Type B pancreatic cell (in vitro differentiated cells): ENCODE results near the gene LRRFIP1. TPM values are rescaled to one million over a fixed set of nuclear protein-coding genes. Genes with fewer than 3 reads are reported as not detected.
A peak's percentile ranks its signal among the peaks of the same experiment; 100 is the strongest.

Experiments
- DNase-seq: peaks from one replicate; pipeline ENCODE4 v3.0.0; 2021; ENCODE audit warnings: mixed read lengths; ENCODE audit not compliant: unreplicated experiment; ENCODE audit errors: extremely low spot score
- H3K27ac Mint-ChIP-seq: 2 replicates; pipeline ENCODE4 v1.8.0; 2021; ENCODE audit warnings: mild to moderate bottlenecking, mixed read lengths
- H3K27me3 Mint-ChIP-seq: 2 replicates; pipeline ENCODE4 v1.8.0; 2021; ENCODE audit warnings: mixed read lengths
- H3K36me3 Mint-ChIP-seq: 2 replicates; pipeline ENCODE4 v1.8.0; 2021; ENCODE audit warnings: mixed read lengths
- H3K4me1 Mint-ChIP-seq: one replicate; pipeline ENCODE4 v1.8.0; 2021; ENCODE audit warnings: mixed read lengths; ENCODE audit not compliant: unreplicated experiment
- H3K4me3 Mint-ChIP-seq: 2 replicates; pipeline ENCODE4 v1.8.0; 2021; ENCODE audit warnings: mild to moderate bottlenecking, mixed read lengths
- H3K9me3 Mint-ChIP-seq: 2 replicates; pipeline ENCODE4 v1.8.0; 2021; ENCODE audit warnings: mixed read lengths
- CTCF ChIP-seq: fragments of 200-600 bp; sonication (generic); conservative IDR thresholded peaks from 2 replicates; pipeline ENCODE4 v1.5.0; 2021; ENCODE audit warnings: antibody characterized with exemption, mild to moderate bottlenecking
- total RNA-seq: library from RNA; stranded (reverse); gene quantifications from 2 replicates; pipeline ENCODE4 v1.2.1, GENCODE V29; 2021; ENCODE audit warnings: low replicate concordance

The LRRFIP1 gene
- total RNA-seq, 1 donor from 2014 or later, result 53.8 TPM

- no peak for DNase-seq
Measured at GRCh38 chr2:237731663-237732062, 104.3 kb downstream of the LRRFIP1 start.

DNA sequence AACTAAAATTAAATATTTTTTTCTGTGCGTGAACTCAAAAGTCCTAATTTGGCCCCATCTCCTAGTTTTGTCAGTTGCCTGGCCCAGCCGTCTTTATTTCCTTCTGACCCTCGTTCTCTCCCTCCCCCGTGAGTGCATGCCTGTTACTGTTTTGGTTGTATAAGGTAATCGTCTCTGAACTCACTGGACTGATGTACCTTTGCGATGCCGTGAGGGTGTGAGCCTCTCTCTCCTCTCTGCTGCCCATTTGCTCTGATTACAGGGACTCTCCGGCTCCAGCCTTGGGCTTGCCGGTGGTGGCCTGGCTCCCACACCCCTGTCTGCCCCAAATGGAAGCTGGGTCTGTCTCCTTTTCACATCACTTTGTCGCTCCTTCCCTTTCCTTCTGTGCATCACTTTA is 104.7 kb downstream of the LRRFIP1 start:
- peaks cover 43% of the 10 kb centered on the region for H3K4me1 Mint-ChIP-seq
- no peak for DNase-seq
- TF ChIP-seq CTCF, result no peak
- peaks cover 7% of the 10 kb centered on the region for H3K36me3 Mint-ChIP-seq
- no peaks in the 10 kb centered on the region for H3K9me3 Mint-ChIP-seq
- H3K4me3 Mint-ChIP-seq, result peak overlapping the region; percentile 46
- no peaks in the 10 kb centered on the region for H3K27me3 Mint-ChIP-seq
- H3K27ac Mint-ChIP-seq, result peak overlapping the region; percentile 26

More at GRCh38 chr2:237731663-237732062, 104.3 kb downstream of the LRRFIP1 start:
- Mint-ChIP-seq H3K9me3 (no peaks in the 10 kb centered on the region), H3K27ac (no peak overlapping the region), H3K4me3 (no peak overlapping the region), H3K27me3 (no peaks in the 10 kb centered on the region), H3K4me1 (peaks cover 45% of the 10 kb centered on the region), H3K36me3 (peaks cover 7% of the 10 kb centered on the region)
- no peak for TF ChIP-seq CTCF

DNA sequence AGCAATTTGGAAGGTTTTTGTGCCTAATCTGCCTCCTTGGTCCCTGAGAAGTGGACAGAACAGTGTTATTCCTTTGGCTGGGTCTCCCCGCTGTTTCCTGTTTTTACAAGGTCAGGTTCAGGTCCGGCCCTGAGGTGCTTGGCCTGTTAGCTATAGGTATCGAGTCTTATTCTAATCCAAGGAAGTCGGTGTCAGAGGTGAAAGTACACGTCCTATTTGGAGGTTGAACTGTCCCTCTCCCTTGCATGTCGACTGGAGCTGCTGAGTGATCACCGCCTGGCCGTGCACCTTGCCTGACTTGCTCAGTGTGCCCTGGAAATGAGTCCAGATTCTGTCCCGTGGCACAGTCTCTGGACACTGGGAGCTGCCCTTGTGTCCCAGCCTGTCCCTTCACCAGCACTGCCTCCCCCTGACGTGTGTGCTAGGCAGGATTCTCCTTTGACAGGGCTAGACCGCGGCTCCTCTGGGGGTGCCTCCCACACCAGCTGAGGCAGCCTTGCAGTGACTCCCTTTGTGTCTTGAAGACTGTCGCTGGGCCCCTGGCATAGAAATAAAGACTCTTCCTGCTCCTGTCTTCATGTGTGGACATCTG is 105.5 kb downstream of the LRRFIP1 start:
- peaks cover 40% of the 10 kb centered on the region for H3K4me1 Mint-ChIP-seq

DNA sequence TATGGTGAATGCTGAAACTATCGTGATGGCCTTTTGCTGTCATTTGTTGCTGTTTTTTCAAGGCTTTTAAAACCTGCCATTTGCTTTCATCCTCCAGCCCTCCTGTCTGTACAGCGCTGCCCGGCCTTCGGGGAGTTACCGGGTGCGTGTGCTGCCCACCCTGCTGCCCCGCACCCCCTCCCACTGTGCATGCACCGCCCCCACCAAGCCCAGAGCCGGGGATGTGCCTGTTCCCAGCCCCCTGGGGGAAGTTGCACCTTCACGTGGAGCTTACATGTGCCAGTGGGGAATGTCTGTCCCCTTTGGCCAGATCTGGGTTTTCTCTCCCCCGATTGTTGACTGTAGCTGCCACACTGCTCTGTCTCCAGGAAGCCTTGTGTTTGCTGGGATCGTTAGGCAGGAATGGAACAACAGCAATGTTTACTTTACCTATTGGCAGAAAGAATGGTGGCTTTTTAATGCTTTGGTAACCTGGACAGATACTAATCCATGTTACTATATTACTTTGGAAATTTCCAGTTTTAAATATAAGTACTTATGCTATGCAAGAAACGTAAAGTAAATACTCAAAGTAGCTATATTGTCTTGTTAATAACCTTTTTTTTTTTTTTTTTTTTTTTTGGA is 106.4 kb downstream of the LRRFIP1 start:
- Mint-ChIP-seq H3K27me3 (no peaks in the 10 kb centered on the region), H3K27ac (peak overlapping the region; percentile 79), H3K36me3 (peaks cover 7% of the 10 kb centered on the region), H3K4me1 (peaks cover 36% of the 10 kb centered on the region), H3K4me3 (peak overlapping the region; percentile 60), H3K9me3 (no peaks in the 10 kb centered on the region)
- DNase-seq, result no peak
- TF ChIP-seq CTCF, result no peak

More for the DNA sequence above, 105.5 kb downstream of the LRRFIP1 start:
- TF ChIP-seq CTCF, result no peak
- no peak for DNase-seq
- peak overlapping the region; percentile 79 for H3K27ac Mint-ChIP-seq
- peak overlapping the region; percentile 49 for H3K4me3 Mint-ChIP-seq
- peaks cover 7% of the 10 kb centered on the region for H3K36me3 Mint-ChIP-seq
- no peaks in the 10 kb centered on the region for H3K9me3 Mint-ChIP-seq
- H3K27me3 Mint-ChIP-seq, result no peaks in the 10 kb centered on the region

GRCh38 chr2:237734905-237735623 is 107.7 kb downstream of the LRRFIP1 start:
- DNase-seq, result no peak

More at GRCh38 chr2:237734905-237735623, 107.7 kb downstream of the LRRFIP1 start:
- H3K9me3 Mint-ChIP-seq, result no peaks in the 10 kb centered on the region
- H3K36me3 Mint-ChIP-seq, result peaks cover 11% of the 10 kb centered on the region
- H3K4me3 Mint-ChIP-seq, result peak overlapping the region; percentile 73
- H3K27ac Mint-ChIP-seq, result peak overlapping the region; percentile 89
- peaks cover 44% of the 10 kb centered on the region for H3K4me1 Mint-ChIP-seq
- TF ChIP-seq CTCF, result no peak
- H3K27me3 Mint-ChIP-seq, result no peaks in the 10 kb centered on the region
